Measurements from ENCODE around the gene PHF23.
A peak's percentile ranks its signal among the peaks of the same experiment; 100 is the strongest.

PHF23 gene

GRCh38 chr17:7219812-7220592, 19.3 kb downstream of the PHF23 start, which contains the start of the genes ACADVL and DLG4:
Gene ACADVL, plus strand, starts transcription at chr17:7219938. Its CDS starts 47 bp downstream, at chr17:7219985.
Gene DLG4, minus strand, starts transcription at chr17:7219836.
- DNase-seq: peak; percentile 95

GRCh38 chr17:7219229-7219811, 19.9 kb downstream of the PHF23 start:
- no peak for DNase-seq

- no peak for DNase-seq
Observed at GRCh38 chr17:7218758-7219157, 20.5 kb downstream of the PHF23 start.

- no peak for DNase-seq
Observed at GRCh38 chr17:7218166-7218565, 21.1 kb downstream of the PHF23 start.

- DNase-seq: peak; percentile 89
Observed at GRCh38 chr17:7217113-7217987, 21.9 kb downstream of the PHF23 start.

- DNase-seq: no peak
Observed at GRCh38 chr17:7216242-7217112, 22.8 kb downstream of the PHF23 start.

- DNase-seq: peak; percentile 66
Observed at GRCh38 chr17:7215652-7216180, 23.5 kb downstream of the PHF23 start.

GRCh38 chr17:7215136-7215638, 24.1 kb downstream of the PHF23 start:
- no peak for DNase-seq

- peak; percentile 100 for DNase-seq
Observed at GRCh38 chr17:7214300-7215135, 24.7 kb downstream of the PHF23 start.

GRCh38 chr17:7213895-7214299, 25.4 kb downstream of the PHF23 start:
- peak; percentile 91 for DNase-seq

GRCh38 chr17:7211491-7212273, 27.6 kb downstream of the PHF23 start:
- DNase-seq: peak; percentile 24

- DNase-seq: no peak
Observed at GRCh38 chr17:7208754-7209460, 30.4 kb downstream of the PHF23 start.

GRCh38 chr17:7208027-7208571, 31.2 kb downstream of the PHF23 start:
- DNase-seq: peak; percentile 34

- DNase-seq: peak; percentile 61
Observed at GRCh38 chr17:7207120-7208001, 31.9 kb downstream of the PHF23 start.

- peak; percentile 21 for DNase-seq
Observed at GRCh38 chr17:7205561-7205960, 33.7 kb downstream of the PHF23 start.

GRCh38 chr17:7204828-7205461, 34.3 kb downstream of the PHF23 start:
- peak; percentile 94 for DNase-seq

GRCh38 chr17:7204336-7204735, 34.9 kb downstream of the PHF23 start:
- peak; percentile 26 for DNase-seq

Data from femur (tissue), 1 donor.